ENCODE results near the gene OR10P1.

DNA sequence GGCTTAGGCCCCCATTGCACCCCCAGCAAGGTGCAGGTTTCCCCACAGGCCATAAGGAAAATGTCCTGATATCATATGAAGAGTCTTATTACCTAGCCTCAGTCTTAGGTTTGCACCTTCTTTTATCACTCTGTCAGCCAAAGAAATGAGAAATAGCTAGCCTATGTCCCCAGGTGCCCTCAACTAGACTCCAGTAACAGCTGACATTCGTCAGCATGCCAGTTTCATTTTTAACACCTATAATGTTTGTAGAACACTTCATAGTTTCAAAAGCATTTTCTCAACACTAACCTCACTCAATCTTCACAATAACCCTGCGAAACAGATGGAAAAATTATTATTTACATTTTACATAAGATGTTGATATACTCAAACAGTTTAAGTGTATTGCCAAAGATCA is 24.0 kb upstream of the OR10P1 start:
- TF ChIP-seq, protein P1, sequence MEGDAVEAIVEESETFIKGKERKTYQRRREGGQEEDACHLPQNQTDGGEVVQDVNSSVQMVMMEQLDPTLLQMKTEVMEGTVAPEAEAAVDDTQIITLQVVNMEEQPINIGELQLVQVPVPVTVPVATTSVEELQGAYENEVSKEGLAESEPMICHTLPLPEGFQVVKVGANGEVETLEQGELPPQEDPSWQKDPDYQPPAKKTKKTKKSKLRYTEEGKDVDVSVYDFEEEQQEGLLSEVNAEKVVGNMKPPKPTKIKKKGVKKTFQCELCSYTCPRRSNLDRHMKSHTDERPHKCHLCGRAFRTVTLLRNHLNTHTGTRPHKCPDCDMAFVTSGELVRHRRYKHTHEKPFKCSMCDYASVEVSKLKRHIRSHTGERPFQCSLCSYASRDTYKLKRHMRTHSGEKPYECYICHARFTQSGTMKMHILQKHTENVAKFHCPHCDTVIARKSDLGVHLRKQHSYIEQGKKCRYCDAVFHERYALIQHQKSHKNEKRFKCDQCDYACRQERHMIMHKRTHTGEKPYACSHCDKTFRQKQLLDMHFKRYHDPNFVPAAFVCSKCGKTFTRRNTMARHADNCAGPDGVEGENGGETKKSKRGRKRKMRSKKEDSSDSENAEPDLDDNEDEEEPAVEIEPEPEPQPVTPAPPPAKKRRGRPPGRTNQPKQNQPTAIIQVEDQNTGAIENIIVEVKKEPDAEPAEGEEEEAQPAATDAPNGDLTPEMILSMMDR (IDR thresholded peaks at IDR 0.05), result no peak
- TF ChIP-seq EP300 (IDR thresholded peaks at IDR 0.05) (no peak), POLR2A (IDR thresholded peaks at IDR 0.05) (no peak)

Data from ovary (tissue), 3 donors.